HG02943 (cell line): ENCODE results near the gene F12.

Experiments
- ATAC-seq: cut with Tn5 transposase; IDR thresholded peaks from one replicate; pipeline ENCODE4 v1.9.1; 2021; ENCODE audit warnings: mild to moderate bottlenecking, low read depth, moderate library complexity; ENCODE audit not compliant: unreplicated experiment

F12 gene

GRCh38 chr5:177372034-177372896 is 37.1 kb downstream of the F12 start:
- ATAC-seq, result no peak

DNA sequence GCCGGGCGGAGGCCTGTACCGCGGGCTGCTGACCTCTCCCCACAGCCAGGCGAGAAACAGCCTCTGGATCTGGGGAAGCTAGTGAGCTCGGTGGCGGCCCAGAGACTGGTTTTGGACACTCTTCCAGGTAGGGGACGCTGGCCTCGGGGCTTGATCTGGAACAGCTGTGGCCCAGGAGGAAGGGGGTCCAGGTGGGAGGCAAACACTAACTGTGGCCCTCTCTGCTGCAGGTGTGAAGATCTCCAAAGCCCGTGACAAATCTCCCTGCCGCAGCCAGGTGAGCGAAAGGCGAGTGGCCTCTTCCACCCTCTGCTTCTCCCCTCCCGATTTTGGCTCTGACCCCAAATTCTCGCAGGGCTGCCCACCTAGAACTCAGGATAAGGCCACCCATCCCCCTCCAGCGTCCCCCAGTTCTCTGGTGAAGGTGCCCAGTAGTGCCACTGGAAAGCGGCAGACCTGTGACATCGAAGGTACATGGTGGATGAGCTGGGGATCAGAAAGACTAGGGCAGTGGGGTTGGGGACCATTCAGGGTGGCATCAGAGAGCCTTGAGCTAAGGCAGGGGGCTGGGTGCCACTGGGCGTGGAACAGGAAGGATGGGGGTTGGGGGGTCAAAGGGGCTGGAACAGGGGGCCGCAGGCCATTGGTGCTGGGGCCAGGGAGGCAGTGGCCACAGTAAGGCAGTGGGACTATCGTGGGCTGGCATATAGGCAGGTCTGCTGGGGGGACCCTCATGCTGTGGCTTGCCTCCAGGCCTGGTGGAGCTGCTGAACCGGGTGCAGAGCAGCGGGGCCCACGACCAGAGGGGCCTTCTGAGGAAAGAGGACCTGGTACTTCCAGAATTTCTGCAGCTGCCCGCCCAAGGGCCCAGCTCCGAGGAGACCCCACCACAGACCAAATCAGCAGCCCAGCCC is 38.0 kb downstream of the F12 start:
- no peak for ATAC-seq

DNA sequence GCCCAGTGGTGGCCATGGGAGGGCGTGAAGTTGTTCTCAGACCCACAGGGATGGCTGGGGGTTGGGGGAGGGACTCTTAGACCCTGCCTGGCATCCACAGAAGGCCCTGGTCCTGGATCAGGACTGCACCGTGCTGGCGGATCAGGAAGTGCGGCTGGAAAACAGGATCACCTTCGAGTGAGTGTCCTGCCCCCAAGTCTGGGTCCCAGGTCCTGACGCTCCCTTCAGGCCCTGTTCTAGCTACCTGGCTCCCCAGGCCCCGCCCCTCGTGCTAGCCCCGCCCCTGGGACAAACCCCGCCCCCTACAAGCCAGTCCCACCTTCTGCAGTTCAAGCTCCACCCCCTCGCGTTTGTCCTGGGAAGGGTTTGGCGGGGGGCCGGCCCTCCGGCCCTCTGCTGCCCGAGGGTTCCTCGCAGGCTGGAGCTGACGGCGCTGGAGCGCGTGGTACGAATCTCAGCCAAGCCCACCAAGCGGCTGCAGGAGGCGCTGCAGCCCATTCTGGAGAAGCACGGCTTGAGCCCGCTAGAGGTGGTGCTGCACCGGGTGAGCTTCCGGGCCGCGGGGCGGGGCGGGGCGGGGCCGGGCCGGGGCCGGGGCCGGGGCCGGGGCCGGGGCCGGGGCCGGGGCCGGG is 38.8 kb downstream of the F12 start:
- no peak for ATAC-seq

DNA sequence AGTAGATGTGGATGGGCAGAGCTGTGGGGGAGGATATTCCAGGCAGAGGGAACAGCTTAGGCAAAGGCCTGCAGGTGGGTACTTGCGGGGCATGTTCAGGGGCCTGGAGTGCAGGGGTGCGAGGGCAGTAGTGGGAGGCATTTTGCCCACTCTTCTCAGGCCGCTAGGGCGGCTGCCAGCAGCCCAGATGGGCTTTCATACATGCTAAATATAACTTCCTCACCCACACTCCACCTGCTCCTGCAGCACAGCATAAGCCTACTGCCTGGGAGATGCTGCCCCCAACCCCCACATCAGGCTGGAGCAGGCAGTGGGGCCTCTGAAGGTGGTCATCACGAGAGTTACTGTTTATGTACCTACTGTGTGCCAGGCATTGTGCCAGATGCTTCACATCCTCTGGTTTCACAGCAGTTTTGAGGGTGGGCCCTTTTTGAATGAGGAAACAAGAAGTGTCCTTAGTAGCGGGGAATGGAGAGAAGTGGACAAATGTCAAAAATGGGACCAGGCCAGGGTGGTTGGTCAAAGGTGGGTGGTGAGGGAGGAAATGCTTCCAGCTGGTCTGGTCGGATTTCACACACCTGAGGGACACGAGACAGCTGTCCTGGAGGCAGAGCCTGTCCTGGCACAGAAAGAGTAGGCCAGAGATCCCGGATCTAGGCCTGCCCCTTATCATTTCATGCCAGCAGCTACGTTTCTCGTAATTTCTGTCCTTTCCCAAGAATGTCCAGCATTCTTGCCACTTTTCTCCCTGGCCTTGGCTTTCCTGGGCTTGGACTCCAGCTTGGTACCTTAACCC is 39.5 kb downstream of the F12 start:
- ATAC-seq, result no peak

GRCh38 chr5:177368869-177369644 is 40.3 kb downstream of the F12 start:
- ATAC-seq, result no peak

- ATAC-seq, result no peak
Observed at GRCh38 chr5:177367981-177368868, 41.1 kb downstream of the F12 start.

GRCh38 chr5:177367323-177367848 is 42.0 kb downstream of the F12 start:
- ATAC-seq, result no peak

GRCh38 chr5:177366528-177367322 is 42.6 kb downstream of the F12 start:
- ATAC-seq, result no peak

- ATAC-seq, result no peak
Observed at GRCh38 chr5:177365845-177366527, 43.4 kb downstream of the F12 start.

DNA sequence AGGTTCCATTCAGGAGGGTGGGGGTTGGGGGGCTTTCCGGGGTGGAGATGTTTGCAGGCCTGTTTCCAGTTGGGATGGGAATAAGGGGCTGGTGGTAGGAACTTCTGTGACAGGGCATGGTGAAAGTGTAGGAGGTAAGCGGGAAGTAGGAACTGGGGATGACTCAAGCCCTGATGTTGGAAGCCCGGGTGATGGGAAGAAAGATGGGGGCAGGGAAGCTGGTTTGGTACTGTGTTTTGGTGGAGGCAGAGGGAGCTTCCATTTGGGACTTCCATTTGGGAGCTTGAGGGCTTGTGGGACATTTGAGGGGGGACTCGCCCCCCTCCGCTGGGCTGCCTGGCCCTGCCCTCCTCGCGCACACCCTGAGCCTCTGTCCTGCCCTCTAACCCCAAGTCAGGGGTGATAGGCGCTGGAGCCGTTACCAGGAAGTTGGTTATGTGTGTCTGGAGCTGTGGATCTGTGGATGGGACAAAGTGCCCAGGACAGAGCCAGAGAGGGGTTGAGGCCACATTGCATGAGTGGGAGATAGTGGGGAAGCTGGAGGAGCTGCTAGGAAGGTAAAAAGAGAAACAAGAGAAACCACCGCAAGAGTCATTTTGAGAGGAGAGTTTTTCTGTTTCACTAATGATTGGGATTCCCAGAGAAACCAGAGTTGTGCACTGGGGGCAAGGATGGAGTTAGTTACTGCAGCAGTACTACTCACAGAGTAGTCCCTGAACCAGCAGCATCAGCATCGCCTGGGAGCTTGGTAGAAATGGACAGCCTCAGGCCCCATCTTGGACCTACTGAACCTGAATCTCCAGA is 45.0 kb downstream of the F12 start:
- ATAC-seq, result no peak

GRCh38 chr5:177363565-177363964 is 45.8 kb downstream of the F12 start:
- no peak for ATAC-seq

DNA sequence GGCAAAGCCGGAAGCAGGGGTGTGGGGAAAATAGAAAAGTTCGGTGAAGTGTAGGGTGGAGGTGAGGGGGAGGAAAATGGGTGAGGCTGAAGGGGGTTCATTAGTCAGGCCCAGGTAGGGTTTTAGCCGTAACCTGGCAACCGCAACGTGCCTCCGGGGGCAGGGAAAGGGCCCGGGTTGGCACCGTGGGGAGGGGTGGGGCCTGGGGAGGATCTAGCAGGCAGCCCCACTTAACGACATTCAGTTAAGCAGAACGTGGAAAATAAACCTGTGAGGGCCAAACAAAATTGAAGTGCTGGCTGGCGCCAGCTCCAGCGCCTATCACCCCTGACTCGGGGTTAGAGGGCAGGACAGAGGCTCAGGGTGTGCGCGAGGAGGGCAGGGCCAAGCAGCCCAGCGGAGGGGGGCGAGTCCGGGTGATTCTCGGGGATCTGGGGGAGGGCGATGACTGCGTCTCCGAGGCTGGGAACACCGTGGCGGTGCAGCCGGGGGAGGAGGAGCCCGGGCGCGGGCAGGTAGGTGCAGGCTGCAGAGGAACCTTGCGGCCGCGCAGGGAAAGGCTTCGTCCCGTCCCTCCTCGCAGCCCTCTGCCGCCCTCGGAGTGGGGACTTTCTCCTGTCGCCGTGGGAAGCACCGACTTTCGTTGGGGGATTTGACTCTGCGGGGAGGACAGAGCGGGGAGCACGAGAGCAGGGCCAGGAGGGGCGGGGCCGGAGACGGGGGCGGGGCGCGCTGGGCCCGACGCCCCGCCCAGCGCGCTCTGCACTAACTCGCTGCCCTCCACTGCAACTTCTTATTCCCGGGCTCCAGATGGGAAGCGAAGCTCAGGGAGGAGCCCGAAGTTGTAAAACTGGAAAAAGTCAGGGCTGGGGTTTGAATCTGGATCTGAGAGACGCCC is 46.5 kb downstream of the F12 start:
- no peak for ATAC-seq

DNA sequence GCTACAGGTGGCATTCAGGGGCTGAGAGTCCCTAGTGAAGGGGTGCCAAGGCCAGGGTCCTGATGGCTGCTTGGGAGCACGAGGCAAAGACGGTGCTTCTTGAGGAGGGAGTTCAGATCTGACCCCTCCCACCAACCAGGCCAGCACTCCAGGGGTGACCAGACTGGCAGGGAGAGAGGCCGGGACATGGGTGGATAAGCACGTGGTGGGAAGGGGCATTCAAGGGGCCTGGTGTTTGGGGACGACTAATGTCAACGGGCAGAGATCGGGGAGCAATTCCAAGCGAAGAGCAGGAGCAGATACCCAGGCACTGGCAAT is 47.1 kb downstream of the F12 start:
- no peak for ATAC-seq

- no peak for ATAC-seq
Observed at GRCh38 chr5:177361418-177362291, 47.7 kb downstream of the F12 start.
